Caco-2 (cell line): Measurements from ENCODE around the gene IQCN. TPM values are rescaled to one million over a fixed set of nuclear protein-coding genes. Genes with fewer than 3 reads are reported as not detected.

ENCODE experiments used
- BruUV-seq: library from RNA; stranded (reverse); fragments of 400-500 nt; replicated peaks from 2 replicates; lab custom pipeline; 2021; lab: Mats Ljungman, UMichigan
- CTCF ChIA-PET: fragments of 300-600 bp; sonication (Branson Sonifier 250); formaldehyde crosslinking; loops from one replicate; lab custom pipeline; 2022; ENCODE audit warnings: antibody characterized with exemption; lab: Charles Lee
- POLR2A ChIA-PET: fragments of 300-600 bp; sonication (Branson Sonifier 250); formaldehyde crosslinking; loops from one replicate; lab custom pipeline; 2022; ENCODE audit warnings: antibody characterized with exemption; lab: Charles Lee
- DNase-seq, 2 experiments: peaks; one replicate each; pipeline versions ENCODE4 v3.0.0 to v3.0.0-alpha.2; 2020 to 2022
- H3K27me3 ChIP-seq: replicated peaks from 2 replicates; pipeline ENCODE4 v1.6.0; 2011; ENCODE audit warnings: low read length; ENCODE audit not compliant: control insufficient read depth, insufficient read depth
- H3K36me3 ChIP-seq: 2 replicates; pipeline ENCODE4 v1.5.1; 2011; ENCODE audit warnings: low read length; ENCODE audit not compliant: control insufficient read depth, insufficient read depth
- H3K4me1 ChIP-seq: fragments of 250-450 bp; sonication (Bioruptor Pico); 2 replicates; pipeline ENCODE4 v1.5.1; 2020; ENCODE audit warnings: mild to moderate bottlenecking
- H3K4me3 ChIP-seq: 2 replicates; pipeline ENCODE4 v1.5.1; 2011; ENCODE audit warnings: low read depth, mild to moderate bottlenecking, control low read depth, low read length
- H3K9me3 ChIP-seq: fragments of 250-450 bp; sonication (Bioruptor Pico); 2 replicates; pipeline ENCODE4 v1.5.1; 2020; ENCODE audit warnings: mild to moderate bottlenecking, moderate library complexity
- H3K27ac Mint-ChIP-seq: one replicate; pipeline ENCODE4 v1.8.0; 2022; ENCODE audit warnings: mixed read lengths; ENCODE audit not compliant: unreplicated experiment
- H3K27me3 Mint-ChIP-seq: one replicate; pipeline ENCODE4 v1.8.0; 2022; ENCODE audit warnings: mixed read lengths; ENCODE audit not compliant: insufficient read depth, unreplicated experiment
- H3K36me3 Mint-ChIP-seq: one replicate; pipeline ENCODE4 v1.8.0; 2022; ENCODE audit warnings: mild to moderate bottlenecking, mixed read lengths; ENCODE audit not compliant: insufficient read depth, unreplicated experiment
- H3K4me1 Mint-ChIP-seq: one replicate; pipeline ENCODE4 v1.8.0; 2022; ENCODE audit warnings: low read depth, mixed read lengths; ENCODE audit not compliant: unreplicated experiment
- H3K4me3 Mint-ChIP-seq: one replicate; pipeline ENCODE4 v1.8.0; 2022; ENCODE audit warnings: mild to moderate bottlenecking, moderate library complexity, mixed read lengths; ENCODE audit not compliant: unreplicated experiment
- H3K9me3 Mint-ChIP-seq: one replicate; pipeline ENCODE4 v1.8.0; 2022; ENCODE audit warnings: mixed read lengths; ENCODE audit not compliant: unreplicated experiment
- intact Hi-C: fragments of 100-400 bp; cut with micrococcal nuclease; formaldehyde crosslinking; loops from one replicate; pipeline ENCODE4 v1.10.0; 2022; ENCODE audit not compliant: unreplicated experiment
- total RNA-seq: library from RNA; stranded (reverse); gene quantifications from 2 replicates; pipeline ENCODE4 v1.2.3, GENCODE V29; 2022
- TF ChIP-seq, protein P1 (sequence below), 2 experiments: fragments of 200-600 bp in 1 of 2; IDR thresholded peaks; 1 replicate in 1 of 2; 2 replicates in 1 of 2; pipeline versions ENCODE4 v1.5.1 to v1.8.0; 2011 to 2022; ENCODE audit warnings: antibody characterized with exemption in 1 of 2, control low read depth in 1 of 2, inconsistent platforms in 1 of 2, low read depth in 1 of 2, low read length in 1 of 2, mild to moderate bottlenecking in 1 of 2, moderate library complexity in 1 of 2; ENCODE audit not compliant: insufficient read depth in 1 of 2, severe bottlenecking in 1 of 2, unreplicated experiment in 1 of 2

IQCN gene
- total RNA-seq, 1 experiment from 2014 or later: 2.1 TPM

- intact Hi-C loops: loop anchor here (1.0 kb wide), 2 partner anchors 44 to 49 kb away; partner anchors contain the start of gene LSM4
- TSS peak; percentile 45 for BruUV-seq
- Mint-ChIP-seq H3K27ac (peak overlapping the region; percentile 99), H3K4me3 (peak overlapping the region; percentile 93), H3K9me3 (no peaks in the 10 kb centered on the region), H3K27me3 (peaks cover 6% of the 10 kb centered on the region), H3K4me1 (peaks cover 20% of the 10 kb centered on the region), H3K36me3 (peaks cover 70% of the 10 kb centered on the region)
- peak overlapping the region; percentile 94 for H3K4me3 ChIP-seq
- TF ChIP-seq, protein P1, sequence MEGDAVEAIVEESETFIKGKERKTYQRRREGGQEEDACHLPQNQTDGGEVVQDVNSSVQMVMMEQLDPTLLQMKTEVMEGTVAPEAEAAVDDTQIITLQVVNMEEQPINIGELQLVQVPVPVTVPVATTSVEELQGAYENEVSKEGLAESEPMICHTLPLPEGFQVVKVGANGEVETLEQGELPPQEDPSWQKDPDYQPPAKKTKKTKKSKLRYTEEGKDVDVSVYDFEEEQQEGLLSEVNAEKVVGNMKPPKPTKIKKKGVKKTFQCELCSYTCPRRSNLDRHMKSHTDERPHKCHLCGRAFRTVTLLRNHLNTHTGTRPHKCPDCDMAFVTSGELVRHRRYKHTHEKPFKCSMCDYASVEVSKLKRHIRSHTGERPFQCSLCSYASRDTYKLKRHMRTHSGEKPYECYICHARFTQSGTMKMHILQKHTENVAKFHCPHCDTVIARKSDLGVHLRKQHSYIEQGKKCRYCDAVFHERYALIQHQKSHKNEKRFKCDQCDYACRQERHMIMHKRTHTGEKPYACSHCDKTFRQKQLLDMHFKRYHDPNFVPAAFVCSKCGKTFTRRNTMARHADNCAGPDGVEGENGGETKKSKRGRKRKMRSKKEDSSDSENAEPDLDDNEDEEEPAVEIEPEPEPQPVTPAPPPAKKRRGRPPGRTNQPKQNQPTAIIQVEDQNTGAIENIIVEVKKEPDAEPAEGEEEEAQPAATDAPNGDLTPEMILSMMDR (IDR thresholded peaks at IDR 0.05; ENCODE audit: insufficient read depth in 1 of 2, low read depth in 1 of 2, low read length in 1 of 2, severe bottlenecking in 1 of 2, unreplicated experiment in 1 of 2): peak; percentile 81 to 88
- no peaks in the 10 kb centered on the region for H3K27me3 ChIP-seq
- ChIA-PET CTCF (interaction anchor here (0.5 to 4.8 kb wide), 38 partner anchors 9 to 987 kb away, joined by 3 to 155 read pairs (median 4); partner anchors contain the start of genes GDF15, LSM4, MPV17L2 and RAB3A), POLR2A (interaction anchor here (0.5 to 4.8 kb wide), 18 partner anchors 13 to 874 kb away, joined by 3 to 225 read pairs (median 4); partner anchors contain the start of genes BST2, GDF15, KXD1 and LSM4)
- H3K36me3 ChIP-seq: peaks cover 3% of the 10 kb centered on the region; the same call in 1 of the 2 replicates
- peaks cover 34% of the 10 kb centered on the region for H3K4me1 ChIP-seq
- peak; percentile 93 to 94 for DNase-seq
- H3K9me3 ChIP-seq: no peaks in the 10 kb centered on the region
Observed at GRCh38 chr19:18279516-18280246, 5.4 kb upstream of the IQCN start.

DNA sequence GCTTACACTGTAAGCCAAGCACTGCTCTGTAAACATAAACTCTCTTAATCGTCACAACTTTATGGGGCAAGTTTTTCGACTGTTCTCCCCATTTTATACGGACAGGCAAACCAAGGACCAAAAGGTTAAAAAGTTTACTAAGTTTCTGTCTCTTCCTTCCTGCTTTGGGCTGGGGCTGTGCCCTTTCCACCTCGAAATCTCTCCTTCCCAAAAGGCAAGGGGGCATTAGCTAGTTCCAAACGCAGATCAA is 4.9 kb upstream of the IQCN start:
- POLR2A ChIA-PET: interaction anchor here (0.6 to 4.8 kb wide), 7 partner anchors 13 to 138 kb away, joined by 4 to 225 read pairs (median 6); partner anchors contain the start of gene LSM4
- TF ChIP-seq, protein P1 (IDR thresholded peaks at IDR 0.05; ENCODE audit: insufficient read depth in 1 of 2, low read depth in 1 of 2, low read length in 1 of 2, severe bottlenecking in 1 of 2, unreplicated experiment in 1 of 2): no peak
- Mint-ChIP-seq H3K36me3 (peaks cover 75% of the 10 kb centered on the region), H3K9me3 (no peaks in the 10 kb centered on the region), H3K4me1 (peaks cover 20% of the 10 kb centered on the region), H3K27ac (peak overlapping the region; percentile 99), H3K27me3 (peaks cover 6% of the 10 kb centered on the region), H3K4me3 (peak overlapping the region; percentile 93)
- BruUV-seq: no TSS peak
- no peak for DNase-seq
- no peaks in the 10 kb centered on the region for H3K27me3 ChIP-seq
- H3K4me1 ChIP-seq: peaks cover 39% of the 10 kb centered on the region
- intact Hi-C loops: loop anchor here (1.0 kb wide), 2 partner anchors 44 to 49 kb away; partner anchors contain the start of gene LSM4
- CTCF ChIA-PET: interaction anchor here (0.6 to 4.8 kb wide), 24 partner anchors 13 to 244 kb away, joined by 3 to 155 read pairs (median 6); partner anchors contain the start of genes LSM4, RAB3A and SSBP4
- peak overlapping the region; percentile 94 for H3K4me3 ChIP-seq
- peaks cover 3% of the 10 kb centered on the region; the same call in 1 of the 2 replicates for H3K36me3 ChIP-seq
- no peaks in the 10 kb centered on the region for H3K9me3 ChIP-seq

- POLR2A ChIA-PET: interaction anchor here (0.6 to 4.8 kb wide), 6 partner anchors 14 to 107 kb away, joined by 3 to 225 read pairs (median 22); partner anchors contain the start of gene LSM4
- Histone ChIP-seq H3K36me3 (peaks cover 3% of the 10 kb centered on the region; the same call in 1 of the 2 replicates), H3K27me3 (no peaks in the 10 kb centered on the region), H3K4me3 (peak overlapping the region; percentile 94), H3K4me1 (peaks cover 40% of the 10 kb centered on the region), H3K9me3 (no peaks in the 10 kb centered on the region)
- TF ChIP-seq, protein P1 (IDR thresholded peaks at IDR 0.05; ENCODE audit: insufficient read depth in 1 of 2, low read depth in 1 of 2, low read length in 1 of 2, severe bottlenecking in 1 of 2, unreplicated experiment in 1 of 2): peak; percentile 15 to 16
- Mint-ChIP-seq H3K4me3 (peak overlapping the region; percentile 93), H3K36me3 (peaks cover 80% of the 10 kb centered on the region), H3K9me3 (no peaks in the 10 kb centered on the region), H3K27me3 (peaks cover 6% of the 10 kb centered on the region), H3K4me1 (peaks cover 20% of the 10 kb centered on the region), H3K27ac (peak overlapping the region; percentile 99)
- DNase-seq: peak in 1 of 2 experiments; percentile 37
- BruUV-seq: no TSS peak
- CTCF ChIA-PET: interaction anchor here (0.6 to 4.8 kb wide), 15 partner anchors 13 to 174 kb away, joined by 3 to 155 read pairs (median 5); partner anchors contain the start of gene LSM4
- intact Hi-C loops: loop anchor here (1.0 kb wide), 2 partner anchors 45 to 50 kb away; partner anchors contain the start of gene LSM4
Observed at GRCh38 chr19:18278521-18279265, 4.4 kb upstream of the IQCN start.
